IMR-90 (cell line): Measurements from ENCODE around the gene UBA3. TPM values are rescaled to one million over a fixed set of nuclear protein-coding genes. Genes with fewer than 3 reads are reported as not detected.

ENCODE experiments used
- ATAC-seq: fragments of 200-7000 bp; cut with Tn5 transposase; 2 replicates; pipeline ENCODE4 v1.9.1; 2020; ENCODE audit warnings: low read depth, mild to moderate bottlenecking, moderate library complexity
- BruUV-seq: library from RNA; stranded (reverse); fragments of 400-500 nt; replicated peaks from 2 replicates; lab custom pipeline; 2021; lab: Mats Ljungman, UMichigan
- CTCF ChIA-PET: fragments of 300-600 bp; formaldehyde crosslinking; extraction: SDS; loops from one replicate; lab custom pipeline; 2021; ENCODE audit warnings: antibody characterized with exemption; lab: Yijun Ruan, JAX
- POLR2A ChIA-PET: fragments of 300-600 bp; sonication (Branson Sonifier 250); formaldehyde crosslinking; loops from one replicate; lab custom pipeline; 2022; ENCODE audit warnings: antibody characterized with exemption; ENCODE audit not compliant: unreplicated experiment; lab: Charles Lee
- DNase-seq: peaks from one replicate; pipeline ENCODE4 v3.0.0; 2013
- H2AFZ ChIP-seq: replicated peaks from 2 replicates; pipeline ENCODE3; 2013; ENCODE audit warnings: low read length, mild to moderate bottlenecking; ENCODE audit not compliant: poor library complexity
- H2AK5ac ChIP-seq: 2 replicates; pipeline ENCODE4 v1.6.1; 2013; ENCODE audit warnings: low read depth, low read length, inconsistent platforms
- H2AK9ac ChIP-seq: replicated peaks from 2 replicates; pipeline ENCODE3; 2013; ENCODE audit warnings: mild to moderate bottlenecking, low read depth, low read length, moderate library complexity; ENCODE audit not compliant: poor library complexity
- H2BK120ac ChIP-seq: 2 replicates; pipeline ENCODE4 v1.6.1; 2013; ENCODE audit warnings: low read depth, low read length, inconsistent platforms
- H2BK15ac ChIP-seq: 3 replicates; pipeline ENCODE4 v1.6.1; 2013; ENCODE audit warnings: low read depth, low read length, inconsistent platforms
- H2BK20ac ChIP-seq: 2 replicates; pipeline ENCODE4 v1.6.1; 2013; ENCODE audit warnings: low read depth, mild to moderate bottlenecking, inconsistent platforms, low read length, moderate library complexity
- H2BK5ac ChIP-seq: 2 replicates; pipeline ENCODE4 v1.6.1; 2013; ENCODE audit warnings: mild to moderate bottlenecking, low read depth, low read length, inconsistent platforms; ENCODE audit not compliant: poor library complexity, severe bottlenecking
- H3K14ac ChIP-seq: replicated peaks from 2 replicates; pipeline ENCODE4 v1.6.1; 2013; ENCODE audit warnings: low read depth, low read length, inconsistent platforms
- H3K18ac ChIP-seq: 2 replicates; pipeline ENCODE4 v1.6.1; 2013; ENCODE audit warnings: low read depth, low read length, control low read depth
- H3K23ac ChIP-seq: 2 replicates; pipeline ENCODE4 v1.6.1; 2013; ENCODE audit warnings: low read depth, low read length, inconsistent platforms
- H3K27ac ChIP-seq: 2 replicates; pipeline ENCODE4 v1.5.1; 2013; ENCODE audit warnings: mild to moderate bottlenecking, control low read depth, low read length; ENCODE audit not compliant: insufficient read depth
- H3K27me3 ChIP-seq: 2 replicates; pipeline ENCODE4 v1.6.1; 2013; ENCODE audit warnings: low read length; ENCODE audit not compliant: control insufficient read depth, insufficient read depth
- H3K36me3 ChIP-seq: 2 replicates; pipeline ENCODE4 v1.6.1; 2013; ENCODE audit warnings: low read length, mixed read lengths; ENCODE audit not compliant: control insufficient read depth, insufficient read depth
- H3K4ac ChIP-seq: 2 replicates; pipeline ENCODE4 v1.6.1; 2013; ENCODE audit warnings: low read depth, low read length, inconsistent platforms
- H3K4me1 ChIP-seq: 2 replicates; pipeline ENCODE4 v1.6.1; 2013; ENCODE audit warnings: low read length, mixed read lengths; ENCODE audit not compliant: control insufficient read depth, insufficient read depth
- H3K4me2 ChIP-seq: 2 replicates; pipeline ENCODE4 v1.6.1; 2013; ENCODE audit warnings: low read depth, mild to moderate bottlenecking, control low read depth, low read length, moderate library complexity
- H3K4me3 ChIP-seq: 2 replicates; pipeline ENCODE4 v1.5.1; 2013; ENCODE audit warnings: low read depth, mild to moderate bottlenecking, control low read depth, low read length, moderate library complexity; ENCODE audit not compliant: insufficient read depth
- H3K56ac ChIP-seq: 2 replicates; pipeline ENCODE4 v1.6.1; 2013; ENCODE audit warnings: low read length, inconsistent platforms; ENCODE audit not compliant: insufficient read depth; ENCODE audit errors: extremely low read depth
- H3K79me1 ChIP-seq, 2 experiments: 2 replicates each; pipeline ENCODE4 v1.6.1; 2013; ENCODE audit warnings: low read length in 2 of 2, inconsistent platforms in 1 of 2, low read depth in 1 of 2
- H3K9ac ChIP-seq: 2 replicates; pipeline ENCODE4 v1.6.1; 2013; ENCODE audit warnings: low read depth, low read length, control low read depth
- H3K9me1 ChIP-seq: 2 replicates; pipeline ENCODE4 v1.6.1; 2013; ENCODE audit warnings: low read length, inconsistent platforms; ENCODE audit not compliant: insufficient read depth
- H3K9me3 ChIP-seq: 2 replicates; pipeline ENCODE4 v1.6.1; 2013; ENCODE audit warnings: low read length; ENCODE audit not compliant: control insufficient read depth, insufficient read depth
- H4K20me1 ChIP-seq: 2 replicates; pipeline ENCODE4 v1.6.1; 2013; ENCODE audit warnings: low read length, inconsistent platforms; ENCODE audit not compliant: insufficient read depth
- H4K5ac ChIP-seq: 2 replicates; pipeline ENCODE4 v1.6.1; 2013; ENCODE audit warnings: mild to moderate bottlenecking, low read depth, low read length, control low read depth
- H4K8ac ChIP-seq, 2 experiments: 2 replicates each; pipeline ENCODE4 v1.6.1; 2013; ENCODE audit warnings: low read depth in 2 of 2, low read length in 2 of 2, control low read depth in 1 of 2, inconsistent platforms in 1 of 2
- H4K91ac ChIP-seq: 2 replicates; pipeline ENCODE4 v1.6.1; 2013; ENCODE audit warnings: low read depth, low read length, inconsistent platforms; ENCODE audit not compliant: insufficient read depth
- BHLHE40 ChIP-seq: fragments of 150-350 bp; IDR thresholded peaks from 2 replicates; pipeline ENCODE4 v1.6.1; 2016; ENCODE audit warnings: mild to moderate bottlenecking, low read depth, low read length
- CHD1 ChIP-seq: IDR thresholded peaks from 2 replicates; pipeline ENCODE4 v1.6.1; 2012; ENCODE audit warnings: low read depth, low read length, improper control_type of control experiment
- MAFK ChIP-seq: IDR thresholded peaks from 2 replicates; pipeline ENCODE4 v1.6.1; 2012; ENCODE audit warnings: low read depth, low read length, improper control_type of control experiment
- MXI1 ChIP-seq: IDR thresholded peaks from 2 replicates; pipeline ENCODE4 v1.6.1; 2012; ENCODE audit warnings: low read depth, mild to moderate bottlenecking, low read length, moderate library complexity, borderline replicate concordance
- POLR2A ChIP-seq: IDR thresholded peaks from 2 replicates; pipeline ENCODE4 v1.6.1; 2012; ENCODE audit warnings: mild to moderate bottlenecking, low read depth, low read length
- RFX5 ChIP-seq: IDR thresholded peaks from 2 replicates; pipeline ENCODE4 v1.8.0; 2012; ENCODE audit warnings: low read depth, mild to moderate bottlenecking, low read length, moderate library complexity
- WGBS, 2 experiments: methylation state at CpG; one replicate each; pipeline versions ENCODE4 v1.1.5 to v1.1.7; 2013; ENCODE audit warnings: missing lambda C conversion rate in 2 of 2; ENCODE audit not compliant: insufficient read length in 1 of 2; ENCODE audit errors: extremely low coverage in 2 of 2; 5-methylcytosine and 5-hydroxymethylcytosine counted together
- dilution Hi-C: fragments of 300-500 bp; cut with HindIII; formaldehyde crosslinking; loops from one replicate; pipeline ENCODE4 v1.14.3; 2018; ENCODE audit warnings: low sequenced_read_pairs; ENCODE audit not compliant: unreplicated experiment
- in situ Hi-C: fragments of 300-500 bp; cut with MboI; formaldehyde crosslinking; loops from 3 replicates; pipeline ENCODE4 v1.14.3; 2019; ENCODE audit warnings: low sequenced_read_pairs, inconsistent platforms, mixed read lengths
- intact Hi-C: fragments of 100-400 bp; cut with micrococcal nuclease; formaldehyde crosslinking; loops from 2 replicates; pipeline ENCODE4 v1.10.0; 2022
- polyA plus RNA-seq, 3 experiments: library from polyadenylated mRNA; depleted of rRNA; stranded (reverse); fragments of >200 nt; gene quantifications; 2 replicates each; pipeline ENCODE4 v1.2.3, GENCODE V29; 2012; ENCODE audit warnings: low replicate concordance in 1 of 3
- total RNA-seq: library from RNA; depleted of rRNA; stranded (reverse); fragments of >200 nt; gene quantifications from 2 replicates; pipeline ENCODE4 v1.2.3, GENCODE V29; 2012
- TF ChIP-seq, protein P1 (sequence below): fragments of 150-350 bp; IDR thresholded peaks from 2 replicates; pipeline ENCODE4 v1.6.1; 2017; ENCODE audit warnings: mild to moderate bottlenecking, antibody characterized with exemption, low read length, low read depth

UBA3 gene
- total and polyA plus RNA-seq, 2 of the 4 experiments (the other 2 are of a cell fraction) = 51.8 to 64.3 TPM

DNA sequence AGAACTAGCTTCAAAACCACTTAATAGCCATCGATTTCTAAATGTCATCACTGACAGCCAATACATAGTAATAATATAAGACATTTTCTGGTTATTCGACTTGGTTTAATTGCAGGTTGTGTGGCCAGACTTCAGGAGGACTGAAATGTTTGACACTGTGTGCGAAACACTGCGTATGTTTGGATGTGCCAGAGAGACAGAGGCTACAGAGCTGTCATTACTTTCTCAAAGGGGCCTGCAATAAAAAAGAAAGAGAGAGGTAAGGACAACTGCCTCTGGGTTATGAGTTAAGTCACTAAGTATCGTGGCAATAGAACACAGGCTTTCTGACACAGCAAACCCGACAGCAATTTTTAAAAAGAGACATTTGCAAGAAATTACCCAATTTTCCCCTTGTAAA lies 41.3 kb upstream of the UBA3 start:
- ChIA-PET POLR2A (interaction anchor here (0.6 kb wide), 1 partner anchor 61 kb away, joined by 7 read pairs; no protein-coding TSS in a partner anchor), CTCF (interaction anchor here (0.5 to 1.6 kb wide), 18 partner anchors 8 to 554 kb away, joined by 3 to 12 read pairs (median 3); no protein-coding TSS in a partner anchor)
- BruUV-seq = no TSS peak
- Histone ChIP-seq H2BK15ac (no peak overlapping the region), H2BK5ac (no peak overlapping the region), H2BK120ac (no peak overlapping the region), H3K9ac (no peak overlapping the region), H3K9me1 (no peaks in the 10 kb centered on the region), H3K18ac (no peak overlapping the region), H3K23ac (no peak overlapping the region), H2AK5ac (no peak overlapping the region), H3K9me3 (no peaks in the 10 kb centered on the region), H3K36me3 (no peaks in the 10 kb centered on the region), H3K27ac (no peak overlapping the region), H4K91ac (no peak overlapping the region), H3K4me3 (no peak overlapping the region), H3K79me1 (no peaks in the 10 kb centered on the region), H3K4me2 (no peak overlapping the region), H2AFZ (no peak overlapping the region), H4K20me1 (no peaks in the 10 kb centered on the region), H2BK20ac (no peak overlapping the region), H3K56ac (no peak overlapping the region), H3K4me1 (no peaks in the 10 kb centered on the region), H4K8ac (no peak overlapping the region), H3K14ac (no peak overlapping the region), H2AK9ac (no peak overlapping the region), H3K4ac (no peak overlapping the region), H3K27me3 (peaks cover 7% of the 10 kb centered on the region), H4K5ac (no peak overlapping the region)
- WGBS, 2 experiments = no CpG with 5 or more reads among the region's 6 CpGs
- ATAC-seq = no peak
- TF ChIP-seq CHD1 (no peak), MAFK (no peak), RFX5 (no peak), MXI1 (no peak), BHLHE40 (no peak), POLR2A (no peak)
- TF ChIP-seq, protein P1, sequence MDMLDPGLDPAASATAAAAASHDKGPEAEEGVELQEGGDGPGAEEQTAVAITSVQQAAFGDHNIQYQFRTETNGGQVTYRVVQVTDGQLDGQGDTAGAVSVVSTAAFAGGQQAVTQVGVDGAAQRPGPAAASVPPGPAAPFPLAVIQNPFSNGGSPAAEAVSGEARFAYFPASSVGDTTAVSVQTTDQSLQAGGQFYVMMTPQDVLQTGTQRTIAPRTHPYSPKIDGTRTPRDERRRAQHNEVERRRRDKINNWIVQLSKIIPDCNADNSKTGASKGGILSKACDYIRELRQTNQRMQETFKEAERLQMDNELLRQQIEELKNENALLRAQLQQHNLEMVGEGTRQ = no peak
- intact Hi-C loops (loop anchor here (1.0 to 10.0 kb wide), 3 partner anchors 185 to 553 kb away; no protein-coding TSS in a partner anchor), dilution Hi-C loops (no loop called here), in situ Hi-C loops (no loop called here)
- no peak for DNase-seq
